ENCODE data around the gene MEAK7. TPM values are rescaled to one million over a fixed set of nuclear protein-coding genes. Genes with fewer than 3 reads are reported as not detected.

The MEAK7 gene
- total and polyA plus RNA-seq, 2 donors from 2014 or later, result 6.3 to 30.6 TPM

DNA sequence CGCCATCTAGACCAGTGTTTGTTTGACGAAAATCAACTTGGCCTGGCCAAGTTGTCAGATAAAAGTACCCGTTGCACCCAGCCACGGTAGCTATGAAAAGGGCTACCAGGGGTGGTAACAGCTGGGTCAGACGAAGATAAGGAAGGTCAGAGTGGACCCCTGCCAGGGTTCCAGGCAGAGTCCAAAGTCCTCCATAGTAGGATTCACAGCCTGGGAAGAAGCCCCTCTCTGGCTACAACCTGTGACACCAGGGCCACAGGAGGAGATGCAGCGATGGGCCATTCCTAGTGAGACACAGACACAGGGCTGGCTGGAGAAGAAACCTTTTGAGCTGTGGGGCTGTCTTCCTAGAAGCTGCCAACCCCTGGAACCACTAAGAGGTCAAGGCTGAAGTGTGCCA, 39.3 kb downstream of the MEAK7 start:
- Histone ChIP-seq H3K36me3 (ENCODE audit: control insufficient read depth in 2 of 3, insufficient read depth in 3 of 3, low read length in 3 of 3) (peaks cover 0 to 4% (median 4%) of the 10 kb centered on the region in 3 donors), H3K4me1 (ENCODE audit: control insufficient read depth in 2 of 3, insufficient read depth in 2 of 3, low read depth in 1 of 3, low read length in 3 of 3) (no peaks in the 10 kb centered on the region), H3K9ac (ENCODE audit: low read length in 3 of 3) (no peak overlapping the region), H3K27ac (ENCODE audit: low read depth in 2 of 2, low read length in 2 of 2) (no peak overlapping the region), H3K9me3 (ENCODE audit: control insufficient read depth in 2 of 3, insufficient read depth in 1 of 3, low read length in 3 of 3) (peaks cover 0 to 2% (median 0%) of the 10 kb centered on the region in 3 donors), H3K4me3 (ENCODE audit: low read length in 3 of 3) (no peak overlapping the region), H3K27me3 (ENCODE audit: control insufficient read depth, insufficient read depth, low read length) (no peaks in the 10 kb centered on the region)
- FAIRE-seq (no peak), DNase-seq (no peak)
- intact Hi-C loops (cut with DNase I), result no loop called here
- TF ChIP-seq, protein P1, sequence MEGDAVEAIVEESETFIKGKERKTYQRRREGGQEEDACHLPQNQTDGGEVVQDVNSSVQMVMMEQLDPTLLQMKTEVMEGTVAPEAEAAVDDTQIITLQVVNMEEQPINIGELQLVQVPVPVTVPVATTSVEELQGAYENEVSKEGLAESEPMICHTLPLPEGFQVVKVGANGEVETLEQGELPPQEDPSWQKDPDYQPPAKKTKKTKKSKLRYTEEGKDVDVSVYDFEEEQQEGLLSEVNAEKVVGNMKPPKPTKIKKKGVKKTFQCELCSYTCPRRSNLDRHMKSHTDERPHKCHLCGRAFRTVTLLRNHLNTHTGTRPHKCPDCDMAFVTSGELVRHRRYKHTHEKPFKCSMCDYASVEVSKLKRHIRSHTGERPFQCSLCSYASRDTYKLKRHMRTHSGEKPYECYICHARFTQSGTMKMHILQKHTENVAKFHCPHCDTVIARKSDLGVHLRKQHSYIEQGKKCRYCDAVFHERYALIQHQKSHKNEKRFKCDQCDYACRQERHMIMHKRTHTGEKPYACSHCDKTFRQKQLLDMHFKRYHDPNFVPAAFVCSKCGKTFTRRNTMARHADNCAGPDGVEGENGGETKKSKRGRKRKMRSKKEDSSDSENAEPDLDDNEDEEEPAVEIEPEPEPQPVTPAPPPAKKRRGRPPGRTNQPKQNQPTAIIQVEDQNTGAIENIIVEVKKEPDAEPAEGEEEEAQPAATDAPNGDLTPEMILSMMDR (IDR thresholded peaks at IDR 0.05; ENCODE audit: borderline replicate concordance, extremely low read depth, insufficient read depth), result no peak

DNA sequence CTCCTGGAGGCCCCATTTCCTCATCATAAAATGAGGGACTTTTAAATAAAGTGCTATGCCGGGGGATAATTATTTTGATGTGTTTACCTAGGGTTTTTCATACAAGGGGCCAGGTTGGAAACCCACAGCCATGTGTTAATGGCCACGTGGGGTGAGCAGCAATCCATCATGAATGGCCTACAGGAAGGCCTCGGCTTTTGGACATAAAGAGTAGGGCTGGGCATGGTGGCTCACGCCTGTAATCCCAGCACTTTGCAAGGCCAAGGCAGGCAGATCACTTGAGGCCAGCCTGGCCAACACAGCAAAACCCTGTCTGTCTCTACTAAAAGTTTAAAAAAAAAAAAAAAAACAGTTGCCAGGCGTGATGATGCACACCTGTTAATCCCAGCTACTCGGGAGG, 40.3 kb downstream of the MEAK7 start:
- intact Hi-C loops (cut with DNase I), result no loop called here
- H3K4me1 ChIP-seq (ENCODE audit: control insufficient read depth in 2 of 3, insufficient read depth in 2 of 3, low read depth in 1 of 3, low read length in 3 of 3), result no peaks in the 10 kb centered on the region
- FAIRE-seq (no peak), DNase-seq (no peak)
- no peak overlapping the region for H3K27ac ChIP-seq (ENCODE audit: low read depth in 2 of 2, low read length in 2 of 2)
- H3K9ac ChIP-seq (ENCODE audit: low read length in 3 of 3), result no peak overlapping the region
- H3K4me3 ChIP-seq (ENCODE audit: low read length in 3 of 3), result no peak overlapping the region
- H3K27me3 ChIP-seq (ENCODE audit: control insufficient read depth, insufficient read depth, low read length), result no peaks in the 10 kb centered on the region
- peaks cover 0 to 4% (median 4%) of the 10 kb centered on the region in 3 donors for H3K36me3 ChIP-seq (ENCODE audit: control insufficient read depth in 2 of 3, insufficient read depth in 3 of 3, low read length in 3 of 3)
- peaks cover 0 to 2% (median 0%) of the 10 kb centered on the region in 3 donors for H3K9me3 ChIP-seq (ENCODE audit: control insufficient read depth in 2 of 3, insufficient read depth in 1 of 3, low read length in 3 of 3)
- TF ChIP-seq, protein P1 (IDR thresholded peaks at IDR 0.05; ENCODE audit: borderline replicate concordance, extremely low read depth, insufficient read depth), result no peak

GRCh38 chr16:84463221-84463620, 41.2 kb downstream of the MEAK7 start:
- Histone ChIP-seq H3K9ac (ENCODE audit: low read length in 3 of 3) (no peak overlapping the region), H3K27me3 (ENCODE audit: control insufficient read depth, insufficient read depth, low read length) (no peaks in the 10 kb centered on the region), H3K4me1 (ENCODE audit: control insufficient read depth in 2 of 3, insufficient read depth in 2 of 3, low read depth in 1 of 3, low read length in 3 of 3) (no peaks in the 10 kb centered on the region), H3K4me3 (ENCODE audit: low read length in 3 of 3) (no peak overlapping the region), H3K9me3 (ENCODE audit: control insufficient read depth in 2 of 3, insufficient read depth in 1 of 3, low read length in 3 of 3) (peaks cover 0 to 2% (median 0%) of the 10 kb centered on the region in 3 donors), H3K36me3 (ENCODE audit: control insufficient read depth in 2 of 3, insufficient read depth in 3 of 3, low read length in 3 of 3) (peaks cover 0 to 4% (median 4%) of the 10 kb centered on the region in 3 donors), H3K27ac (ENCODE audit: low read depth in 2 of 2, low read length in 2 of 2) (no peak overlapping the region)
- intact Hi-C loops (cut with DNase I), result no loop called here
- no peak for DNase-seq
- TF ChIP-seq, protein P1 (IDR thresholded peaks at IDR 0.05; ENCODE audit: borderline replicate concordance, extremely low read depth, insufficient read depth), result no peak
- FAIRE-seq, result no peak

All from kidney (tissue), 14 donors.